H1 (cell line): ENCODE results near the gene CAMTA1. TPM values are rescaled to one million over a fixed set of nuclear protein-coding genes. Genes with fewer than 3 reads are reported as not detected.

Experiments
- CTCF ChIA-PET: fragments of 300-600 bp; sonication (Branson Sonifier 250); formaldehyde crosslinking; loops from one replicate; lab custom pipeline; 2021; ENCODE audit not compliant: partially characterized antibody; lab: Charles Lee
- POLR2A ChIA-PET: fragments of 300-600 bp; sonication (Branson Sonifier 250); formaldehyde crosslinking; loops from one replicate; lab custom pipeline; 2021; ENCODE audit warnings: inconsistent platforms; ENCODE audit not compliant: partially characterized antibody; lab: Charles Lee
- DNase-seq, 2 experiments: peaks; one replicate each; pipeline versions ENCODE4 v3.0.0 to v3.0.0-alpha.2; 2010 to 2022; ENCODE audit warnings: low spot score in 2 of 2, low read depth in 1 of 2, mixed read lengths in 1 of 2
- FAIRE-seq: peaks from 2 replicates; lab custom pipeline; 2011; peaks lifted over from hg19 to GRCh38; lab: Jason Lieb, UNC
- H2AFZ ChIP-seq: 2 replicates; pipeline ENCODE4 v1.8.1; 2012; ENCODE audit warnings: low read length, inconsistent platforms
- H2AK5ac ChIP-seq: 2 replicates; pipeline ENCODE4 v1.6.1; 2013; ENCODE audit warnings: low read depth, low read length
- H2BK120ac ChIP-seq: replicated peaks from 2 replicates; pipeline ENCODE3; 2013; ENCODE audit warnings: low read depth, low read length, inconsistent platforms
- H2BK12ac ChIP-seq: 2 replicates; pipeline ENCODE4 v1.6.1; 2013; ENCODE audit warnings: low read depth, low read length
- H2BK15ac ChIP-seq: 2 replicates; pipeline ENCODE4 v1.6.1; 2013; ENCODE audit warnings: low read length
- H2BK20ac ChIP-seq: 2 replicates; pipeline ENCODE4 v1.6.1; 2013; ENCODE audit warnings: low read length
- H2BK5ac ChIP-seq: 2 replicates; pipeline ENCODE4 v1.6.1; 2013; ENCODE audit warnings: low read depth, low read length
- H3K14ac ChIP-seq: 2 replicates; pipeline ENCODE4 v1.6.1; 2013; ENCODE audit warnings: inconsistent platforms; ENCODE audit not compliant: insufficient read length
- H3K18ac ChIP-seq: 2 replicates; pipeline ENCODE4 v1.6.1; 2013; ENCODE audit warnings: low read length; ENCODE audit errors: extremely low read depth
- H3K23ac ChIP-seq: 2 replicates; pipeline ENCODE4 v1.6.1; 2013; ENCODE audit warnings: inconsistent platforms; ENCODE audit not compliant: insufficient read length
- H3K23me2 ChIP-seq: 2 replicates; pipeline ENCODE4 v1.6.1; 2013; ENCODE audit warnings: low read depth, low read length
- H3K27ac ChIP-seq: 2 replicates; pipeline ENCODE4 v1.6.1; 2011; ENCODE audit warnings: low read depth, low read length, inconsistent platforms
- H3K27me3 ChIP-seq, 4 experiments: replicated peaks in 1 of 4; 1 replicate in 1 of 4; 2 replicates in 3 of 4; pipeline versions ENCODE4 v1.6.1 to v1.8.1; 2011 to 2013; ENCODE audit warnings: low read length in 3 of 4, mild to moderate bottlenecking in 3 of 4, inconsistent platforms in 2 of 4, mixed read lengths in 2 of 4, moderate library complexity in 1 of 4; ENCODE audit not compliant: control insufficient read depth in 3 of 4, insufficient read depth in 3 of 4; ENCODE audit errors: extremely low read depth in 1 of 4
- H3K36me3 ChIP-seq, 4 experiments: 2 replicates each; pipeline versions ENCODE4 v1.6.1 to v1.8.1; 2011 to 2013; ENCODE audit warnings: mild to moderate bottlenecking in 4 of 4, low read length in 3 of 4, moderate library complexity in 2 of 4, control low read depth in 1 of 4, inconsistent platforms in 1 of 4; ENCODE audit not compliant: insufficient read depth in 4 of 4, control insufficient read depth in 2 of 4
- H3K4ac ChIP-seq: replicated peaks from 2 replicates; pipeline ENCODE3; 2013; ENCODE audit warnings: low read length, low read depth, mixed read lengths, inconsistent platforms; ENCODE audit not compliant: insufficient read length
- H3K4me1 ChIP-seq, 4 experiments: replicated peaks in 1 of 4; 1 replicate in 1 of 4; 2 replicates in 3 of 4; pipeline versions ENCODE4 v1.6.1 to v1.8.1; 2011 to 2013; ENCODE audit warnings: low read length in 3 of 4, inconsistent platforms in 2 of 4, mixed read lengths in 1 of 4; ENCODE audit not compliant: insufficient read depth in 4 of 4, control insufficient read depth in 3 of 4
- H3K4me2 ChIP-seq, 2 experiments: 2 replicates each; pipeline versions ENCODE4 v1.6.1 to v1.8.1; 2011 to 2013; ENCODE audit warnings: low read depth in 2 of 2, low read length in 2 of 2, control low read depth in 1 of 2, inconsistent platforms in 1 of 2, mild to moderate bottlenecking in 1 of 2; ENCODE audit not compliant: insufficient read depth in 1 of 2
- H3K4me3 ChIP-seq, 4 experiments: fragments of 200-600, 300-600 bp in 1 of 4; sonication (generic), shearing (Covaris generic), sonication (Bioruptor Twin) in 1 of 4; 2 replicates each; pipeline versions ENCODE4 v1.5.1 to v1.8.1; 2011 to 2016; ENCODE audit warnings: low read length in 4 of 4, low read depth in 3 of 4, control low read depth in 2 of 4, inconsistent platforms in 2 of 4, mild to moderate bottlenecking in 2 of 4, mixed read lengths in 1 of 4, moderate library complexity in 1 of 4; ENCODE audit not compliant: insufficient read depth in 2 of 4; ENCODE audit errors: extremely low read depth in 1 of 4
- H3K56ac ChIP-seq: replicated peaks from 2 replicates; pipeline ENCODE3; 2013; ENCODE audit warnings: low read depth, mild to moderate bottlenecking, mixed read lengths, low read length, inconsistent platforms; ENCODE audit not compliant: insufficient read length
- H3K79me1 ChIP-seq: 2 replicates; pipeline ENCODE4 v1.6.1; 2013; ENCODE audit warnings: low read depth, low read length, control low read depth
- H3K79me2 ChIP-seq, 2 experiments: 2 replicates each; pipeline versions ENCODE4 v1.6.1 to v1.8.1; 2012 to 2013; ENCODE audit warnings: low read length in 2 of 2, mild to moderate bottlenecking in 2 of 2, inconsistent platforms in 1 of 2; ENCODE audit not compliant: insufficient read depth in 2 of 2, control insufficient read depth in 1 of 2
- H3K9ac ChIP-seq, 4 experiments: replicated peaks in 1 of 4; 1 replicate in 1 of 4; 2 replicates in 3 of 4; pipeline versions ENCODE4 v1.6.1 to v1.8.1; 2011 to 2013; ENCODE audit warnings: low read depth in 3 of 4, low read length in 3 of 4, control low read depth in 2 of 4, mild to moderate bottlenecking in 2 of 4, moderate library complexity in 2 of 4, inconsistent platforms in 1 of 4; ENCODE audit errors: extremely low read depth in 1 of 4
- H3K9me3 ChIP-seq, 2 experiments: 2 replicates each; pipeline versions ENCODE4 v1.6.1 to v1.8.1; 2012 to 2013; ENCODE audit warnings: mild to moderate bottlenecking in 2 of 2, moderate library complexity in 2 of 2, control low read depth in 1 of 2, inconsistent platforms in 1 of 2, low read depth in 1 of 2, low read length in 1 of 2, mixed read lengths in 1 of 2; ENCODE audit not compliant: insufficient read depth in 2 of 2
- H4K20me1 ChIP-seq, 2 experiments: replicated peaks in 1 of 2; 2 replicates each; pipeline versions ENCODE3 to v1.8.1; 2011 to 2013; ENCODE audit warnings: inconsistent platforms in 2 of 2, low read length in 2 of 2, mild to moderate bottlenecking in 1 of 2; ENCODE audit not compliant: insufficient read depth in 2 of 2, control insufficient read depth in 1 of 2
- H4K5ac ChIP-seq: 2 replicates; pipeline ENCODE4 v1.6.1; 2013; ENCODE audit warnings: low read length, low read depth, mixed read lengths, inconsistent platforms; ENCODE audit not compliant: insufficient read length
- H4K8ac ChIP-seq: 2 replicates; pipeline ENCODE4 v1.8.0; 2013; ENCODE audit warnings: mild to moderate bottlenecking, moderate library complexity, low read length, inconsistent platforms; ENCODE audit not compliant: insufficient read depth; ENCODE audit errors: extremely low read depth
- H4K91ac ChIP-seq: replicated peaks from 2 replicates; pipeline ENCODE3; 2013; ENCODE audit warnings: low read length, mixed read lengths, inconsistent platforms; ENCODE audit not compliant: insufficient read length
- CREB1 ChIP-seq: IDR thresholded peaks from 2 replicates; pipeline ENCODE4 v1.6.1; 2012; ENCODE audit warnings: inconsistent platforms
- JUND ChIP-seq: IDR thresholded peaks from 2 replicates; pipeline ENCODE4 v1.6.1; 2011; ENCODE audit warnings: mild to moderate bottlenecking, improper control_type of control experiment, low read length
- KDM4A ChIP-seq: IDR thresholded peaks from one replicate; pipeline ENCODE4 v1.7.1; 2012; ENCODE audit warnings: low read depth, mild to moderate bottlenecking, moderate library complexity, low read length, inconsistent platforms; ENCODE audit not compliant: severe bottlenecking
- NRF1 ChIP-seq: IDR thresholded peaks from 2 replicates; pipeline ENCODE4 v1.6.1; 2011; ENCODE audit warnings: mild to moderate bottlenecking, low read depth, low read length, improper control_type of control experiment
- RAD21 ChIP-seq, 2 experiments: IDR thresholded peaks in 1 of 2; conservative IDR thresholded peaks in 1 of 2; 2 replicates each; pipeline ENCODE4 v1.6.1; 2011; ENCODE audit warnings: low read depth in 2 of 2, low read length in 2 of 2, improper control_type of control experiment in 1 of 2, inconsistent platforms in 1 of 2, mild to moderate bottlenecking in 1 of 2, moderate library complexity in 1 of 2
- SP2 ChIP-seq: IDR thresholded peaks from 2 replicates; pipeline ENCODE4 v1.6.1; 2012; ENCODE audit warnings: mild to moderate bottlenecking, low read length, inconsistent platforms
- TEAD4 ChIP-seq: IDR thresholded peaks from 2 replicates; pipeline ENCODE4 v1.6.1; 2012; ENCODE audit warnings: low read depth, low read length, inconsistent platforms, mixed read lengths
- ZNF274 ChIP-seq: IDR thresholded peaks from 2 replicates; pipeline ENCODE4 v1.7.0; 2012; ENCODE audit warnings: low read length, borderline replicate concordance; ENCODE audit errors: extremely low read depth
- WGBS, 2 experiments: shearing (Covaris generic) in 1 of 2; methylation state at CpG; one replicate each; pipeline versions ENCODE4 v1.1.6 to v1.1.7; 2013 to 2015; ENCODE audit warnings: low lambda C conversion rate in 2 of 2, mixed read lengths in 2 of 2, inconsistent platforms in 1 of 2, low coverage in 1 of 2, missing lambda C conversion rate in 1 of 2; ENCODE audit not compliant: insufficient replicate concordance in 2 of 2, insufficient coverage in 1 of 2, insufficient read length in 1 of 2; ENCODE audit errors: extremely low coverage in 1 of 2, missing lambda C conversion rate in 1 of 2; 5-methylcytosine and 5-hydroxymethylcytosine counted together
- polyA plus RNA-seq, 7 experiments: library from polyadenylated mRNA; depleted of rRNA in 3 of 7; stranded (reverse) in 5 of 7; unstranded in 2 of 7; fragments of >200 nt in 5 of 7; fragments of 200-250 nt in 2 of 7; gene quantifications; 1 replicate in 5 of 7; 2 replicates in 1 of 7; 4 replicates in 1 of 7; pipeline versions ENCODE4 v1.2.1 to v1.2.3, GENCODE V29; 2011 to 2013; ENCODE audit warnings: missing spikeins in 2 of 7, mixed read lengths in 2 of 7
- total RNA-seq: library from RNA; stranded (reverse); fragmentation: NEBNext Ultra II Directional; extraction: Animal tissue kit (Norgen Biotek cat#: 25700); gene quantifications from 2 replicates; pipeline ENCODE4 v1.2.1, GENCODE V29; 2021

The CAMTA1 gene
- total and polyA plus RNA-seq, 2 of the 8 experiments (the other 6 are each of a cell fraction or from before 2014, with no cell fraction given): 65.0 to 119 TPM

DNA sequence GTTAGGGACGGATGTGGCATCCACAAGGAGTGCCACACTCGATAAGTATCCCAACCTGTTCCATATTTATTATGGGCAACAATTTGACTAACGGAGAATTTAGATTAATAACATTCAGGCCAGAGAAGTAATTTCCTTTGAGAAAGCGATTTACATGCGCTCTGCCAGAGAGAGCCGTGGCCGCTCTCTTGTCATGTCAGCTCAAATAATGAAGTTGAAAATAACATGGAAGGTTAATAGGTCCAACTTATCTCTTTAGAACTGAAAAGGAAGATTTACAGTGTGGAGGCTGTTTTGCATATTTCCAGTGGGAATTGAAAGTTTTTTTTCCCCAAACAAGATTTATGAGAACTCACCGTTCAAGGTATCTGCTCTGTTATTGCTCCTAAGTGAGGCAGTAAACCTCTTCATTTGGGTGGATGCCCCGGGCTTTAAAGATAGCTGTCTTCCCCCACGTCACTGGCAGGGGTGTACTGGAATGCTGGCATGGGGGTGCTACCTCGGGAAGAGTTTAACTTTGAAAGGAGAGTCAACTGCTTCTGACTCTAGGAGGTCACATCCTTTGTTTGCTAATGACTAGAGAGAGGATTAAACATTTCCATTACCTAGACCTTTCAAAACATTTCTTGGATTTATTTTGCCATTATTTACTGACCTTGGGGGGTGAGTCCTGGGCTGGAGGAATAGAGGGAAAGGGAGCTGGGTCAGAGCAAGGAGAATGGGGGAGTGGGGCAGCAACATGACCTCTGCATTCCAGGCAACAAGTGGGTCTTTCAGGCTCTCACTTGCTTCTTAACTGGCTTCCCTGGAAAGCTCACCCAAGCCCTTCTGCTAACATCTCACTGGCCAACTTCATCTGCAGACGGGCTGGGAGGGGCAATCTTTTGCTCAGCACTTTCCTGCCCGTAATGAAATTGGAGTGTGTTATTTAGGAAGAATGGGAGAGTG, 204.2 kb downstream of the CAMTA1 start:
- Histone ChIP-seq H3K4me2 (peak overlapping the region; percentile 4 to 35; a peak in 2 of 4 replicates), H3K36me3 (no peaks in the 10 kb centered on the region), H4K8ac (no peak overlapping the region), H3K9me3 (no peaks in the 10 kb centered on the region), H4K20me1 (no peaks in the 10 kb centered on the region), H3K4me1 (peaks cover 0 to 8% (median 2%) of the 10 kb centered on the region in 4 experiments; a peak in 2 of 7 replicates), H3K27me3 (no peaks in the 10 kb centered on the region), H3K18ac (peak overlapping the region; percentile 10; the same call in 1 of the 2 replicates), H3K4ac (no peak overlapping the region), H3K79me2 (no peaks in the 10 kb centered on the region), H2BK15ac (no peak overlapping the region), H4K91ac (no peak overlapping the region), H2AK5ac (no peak overlapping the region), H3K56ac (no peak overlapping the region), H2BK20ac (no peak overlapping the region), H4K5ac (no peak overlapping the region), H3K27ac (no peak overlapping the region), H3K23me2 (no peaks in the 10 kb centered on the region), H3K9ac (no peak overlapping the region), H3K79me1 (no peaks in the 10 kb centered on the region), H3K4me3 (no peak overlapping the region), H2BK120ac (no peak overlapping the region), H3K23ac (no peak overlapping the region), H2BK5ac (no peak overlapping the region), H2BK12ac (no peak overlapping the region), H2AFZ (no peak overlapping the region), H3K14ac (no peak overlapping the region)
- CTCF ChIA-PET: interaction anchor here (0.7 to 1.4 kb wide), 4 partner anchors 9 to 202 kb away, joined by 3 to 5 read pairs (median 4); no protein-coding TSS in a partner anchor
- WGBS, 2 experiments: 77% methylated on average over 13 of the region's 13 CpGs; no CpG with 5 or more reads in 1 of the 2 experiments
- DNase-seq (no peak), FAIRE-seq (peak; percentile 45)
- POLR2A ChIA-PET: no interaction called here
- TF ChIP-seq RAD21 (IDR thresholded peaks at IDR 0.05 in 1 of 2, conservative IDR thresholded peaks at IDR 0.05 in 1 of 2; ENCODE audit: low read depth in 2 of 2, low read length in 2 of 2): no peak
- peak; percentile 33; the same call in 1 of the 2 replicates for TF ChIP-seq JUND
- TF ChIP-seq KDM4A: peak; percentile 29
- no peak for TF ChIP-seq SP2
- no peak for TF ChIP-seq NRF1
- peak; percentile 79 for TF ChIP-seq TEAD4
- TF ChIP-seq ZNF274: no peak
- TF ChIP-seq CREB1: no peak
